H9 (cell line): Measurements from ENCODE around the gene LMTK2. TPM values are rescaled to one million over a fixed set of nuclear protein-coding genes. Genes with fewer than 3 reads are reported as not detected.

Experiments
- DNase-seq: peaks from one replicate; pipeline ENCODE4 v3.0.0-alpha.2; 2017
- H2AFZ ChIP-seq: one replicate; pipeline ENCODE4 v1.6.1; 2013; ENCODE audit warnings: mild to moderate bottlenecking, low read length, control low read depth, moderate library complexity
- H2AK5ac ChIP-seq: 2 replicates; pipeline ENCODE4 v1.6.1; 2013; ENCODE audit warnings: low read length, control low read depth, mixed read lengths; ENCODE audit not compliant: insufficient read length
- H2BK120ac ChIP-seq: one replicate; pipeline ENCODE4 v1.6.1; 2013; ENCODE audit warnings: low read depth, mild to moderate bottlenecking, low read length, control low read depth, inconsistent platforms; ENCODE audit not compliant: poor library complexity, severe bottlenecking
- H2BK12ac ChIP-seq: 2 replicates; pipeline ENCODE4 v1.6.1; 2013; ENCODE audit warnings: low read length, control low read depth, mixed read lengths, low read depth; ENCODE audit not compliant: insufficient read length
- H2BK15ac ChIP-seq: 2 replicates; pipeline ENCODE4 v1.6.1; 2013; ENCODE audit warnings: low read depth, low read length, control low read depth
- H2BK20ac ChIP-seq: one replicate; pipeline ENCODE4 v1.6.1; 2013; ENCODE audit warnings: low read depth, mild to moderate bottlenecking, low read length, control low read depth, inconsistent platforms; ENCODE audit not compliant: poor library complexity, severe bottlenecking
- H2BK5ac ChIP-seq: 2 replicates; pipeline ENCODE4 v1.6.1; 2013; ENCODE audit warnings: low read length, control low read depth, mixed read lengths; ENCODE audit not compliant: insufficient read length
- H3K14ac ChIP-seq: 2 replicates; pipeline ENCODE4 v1.6.1; 2013; ENCODE audit warnings: low read length, control low read depth; ENCODE audit not compliant: insufficient read depth
- H3K18ac ChIP-seq: 2 replicates; pipeline ENCODE4 v1.6.1; 2013; ENCODE audit warnings: low read depth, mild to moderate bottlenecking, mixed read lengths, low read length, control low read depth; ENCODE audit not compliant: insufficient read length
- H3K23ac ChIP-seq: 2 replicates; pipeline ENCODE4 v1.6.1; 2013; ENCODE audit warnings: low read length, control low read depth, mixed read lengths, low read depth; ENCODE audit not compliant: insufficient read length
- H3K23me2 ChIP-seq: 2 replicates; pipeline ENCODE4 v1.6.1; 2013; ENCODE audit warnings: low read depth, mild to moderate bottlenecking, mixed read lengths, low read length, control low read depth; ENCODE audit not compliant: insufficient read length, poor library complexity, severe bottlenecking
- H3K27ac ChIP-seq: 2 replicates; pipeline ENCODE4 v1.5.1; 2013; ENCODE audit warnings: low read length, control low read depth, mixed read lengths, low read depth; ENCODE audit not compliant: insufficient read length
- H3K27me3 ChIP-seq: 2 replicates; pipeline ENCODE4 v1.6.1; 2013; ENCODE audit warnings: low read length, control low read depth, inconsistent platforms; ENCODE audit not compliant: insufficient read depth
- H3K4ac ChIP-seq: 2 replicates; pipeline ENCODE4 v1.6.1; 2013; ENCODE audit warnings: low read depth, mild to moderate bottlenecking, control low read depth, inconsistent platforms, low read length, moderate library complexity
- H3K4me1 ChIP-seq: 2 replicates; pipeline ENCODE4 v1.6.1; 2013; ENCODE audit warnings: low read length, control low read depth, inconsistent platforms; ENCODE audit not compliant: insufficient read depth
- H3K4me2 ChIP-seq: 2 replicates; pipeline ENCODE4 v1.6.1; 2013; ENCODE audit warnings: low read length, control low read depth, mixed read lengths; ENCODE audit not compliant: insufficient read length, insufficient read depth
- H3K56ac ChIP-seq: 2 replicates; pipeline ENCODE4 v1.6.1; 2013; ENCODE audit warnings: low read depth, mild to moderate bottlenecking, mixed read lengths, low read length, control low read depth; ENCODE audit not compliant: insufficient read length
- H3K79me1 ChIP-seq: 2 replicates; pipeline ENCODE4 v1.6.1; 2013; ENCODE audit warnings: low read depth, mild to moderate bottlenecking, moderate library complexity, low read length, control low read depth, inconsistent platforms; ENCODE audit not compliant: insufficient read depth, poor library complexity, severe bottlenecking
- H3K79me2 ChIP-seq: 2 replicates; pipeline ENCODE4 v1.6.1; 2013; ENCODE audit warnings: low read length, control low read depth, inconsistent platforms; ENCODE audit not compliant: insufficient read depth
- H3K9ac ChIP-seq: 2 replicates; pipeline ENCODE4 v1.6.1; 2013; ENCODE audit warnings: low read length, control low read depth, mixed read lengths; ENCODE audit not compliant: insufficient read length; ENCODE audit errors: extremely low read depth
- H3K9me3 ChIP-seq: one replicate; pipeline ENCODE4 v1.6.1; 2013; ENCODE audit warnings: low read depth, low read length, inconsistent platforms; ENCODE audit not compliant: control insufficient read depth
- H3T11ph ChIP-seq: one replicate; pipeline ENCODE4 v1.6.1; 2013; ENCODE audit warnings: mild to moderate bottlenecking, low read length, control low read depth, inconsistent platforms
- H4K20me1 ChIP-seq: one replicate; pipeline ENCODE4 v1.6.1; 2013; ENCODE audit not compliant: control insufficient read depth, insufficient read length, insufficient read depth
- H4K5ac ChIP-seq: 2 replicates; pipeline ENCODE4 v1.6.1; 2013; ENCODE audit warnings: low read depth, mild to moderate bottlenecking, mixed read lengths, low read length, control low read depth; ENCODE audit not compliant: insufficient read length
- H4K8ac ChIP-seq: replicated peaks from 2 replicates; pipeline ENCODE4 v1.6.1; 2013; ENCODE audit warnings: low read length, control low read depth, mixed read lengths, low read depth; ENCODE audit not compliant: insufficient read length
- H4K91ac ChIP-seq: 2 replicates; pipeline ENCODE4 v1.6.1; 2013; ENCODE audit warnings: low read depth, mild to moderate bottlenecking, moderate library complexity, mixed read lengths, low read length, control low read depth; ENCODE audit not compliant: insufficient read length
- H3K27ac Mint-ChIP-seq, 3 experiments: 2 replicates in 2 of 3; 3 replicates in 1 of 3; pipeline ENCODE4 v1.8.0; 2020 to 2021; ENCODE audit warnings: mixed read lengths in 3 of 3, mild to moderate bottlenecking in 1 of 3, moderate library complexity in 1 of 3
- H3K27me3 Mint-ChIP-seq: 2 replicates; pipeline ENCODE4 v1.8.0; 2021; ENCODE audit warnings: low read depth, mild to moderate bottlenecking, moderate library complexity, mixed read lengths
- H3K36me3 Mint-ChIP-seq, 3 experiments: 2 replicates in 2 of 3; 3 replicates in 1 of 3; pipeline ENCODE4 v1.8.0; 2020 to 2021; ENCODE audit warnings: low read depth in 3 of 3, mixed read lengths in 3 of 3; ENCODE audit not compliant: insufficient read depth in 1 of 3
- H3K4me1 Mint-ChIP-seq, 2 experiments: 2 replicates each; pipeline ENCODE4 v1.8.0; 2020; ENCODE audit warnings: mixed read lengths in 2 of 2
- H3K4me3 Mint-ChIP-seq, 2 experiments: 2 replicates in 1 of 2; 3 replicates in 1 of 2; pipeline ENCODE4 v1.8.0; 2020 to 2021; ENCODE audit warnings: mild to moderate bottlenecking in 2 of 2, mixed read lengths in 2 of 2, moderate library complexity in 1 of 2
- H3K9me3 Mint-ChIP-seq, 2 experiments: 2 replicates in 1 of 2; 3 replicates in 1 of 2; pipeline ENCODE4 v1.8.0; 2020; ENCODE audit warnings: mild to moderate bottlenecking in 2 of 2, mixed read lengths in 2 of 2, moderate library complexity in 1 of 2
- CTCF ChIP-seq: fragments of 200-600 bp; sonication (generic); conservative IDR thresholded peaks from 3 replicates; pipeline ENCODE4 v1.8.0; 2021; ENCODE audit warnings: antibody characterized with exemption, mild to moderate bottlenecking
- WGBS: extraction: QIAGEN DNeasy Blood & Tissue Kit; methylation state at CpG from one replicate; pipeline ENCODE4 v1.1.7; 2013; ENCODE audit warnings: missing lambda C conversion rate, low lambda C conversion rate, mixed read lengths; ENCODE audit not compliant: insufficient read length; ENCODE audit errors: extremely low coverage; 5-methylcytosine and 5-hydroxymethylcytosine counted together
- total RNA-seq: library from RNA; stranded (reverse); gene quantifications from 2 replicates; pipeline ENCODE4 v1.2.1, GENCODE V29; 2021

LMTK2 gene
- total RNA-seq, 1 experiment from 2014 or later = 24.9 TPM

GRCh38 chr7:98221611-98222532 lies 115.2 kb downstream of the LMTK2 start:
- Histone ChIP-seq H2BK15ac (no peak overlapping the region), H3K23me2 (no peaks in the 10 kb centered on the region), H2BK20ac (no peak overlapping the region), H3K27me3 (no peaks in the 10 kb centered on the region), H3K4me1 (no peaks in the 10 kb centered on the region), H3K79me2 (no peaks in the 10 kb centered on the region), H2AK5ac (no peak overlapping the region), H2BK120ac (no peak overlapping the region), H3K79me1 (no peaks in the 10 kb centered on the region), H4K20me1 (no peaks in the 10 kb centered on the region), H3K4ac (no peak overlapping the region), H3K9ac (no peak overlapping the region), H4K8ac (no peak overlapping the region), H3K27ac (no peak overlapping the region), H3K9me3 (no peaks in the 10 kb centered on the region), H2AFZ (no peak overlapping the region), H4K5ac (no peak overlapping the region), H3T11ph (no peak overlapping the region), H3K14ac (no peak overlapping the region), H3K4me2 (no peak overlapping the region), H3K18ac (no peak overlapping the region), H3K56ac (no peak overlapping the region), H3K23ac (no peak overlapping the region), H2BK5ac (no peak overlapping the region), H2BK12ac (no peak overlapping the region), H4K91ac (no peak overlapping the region)
- H3K27me3 Mint-ChIP-seq = no peaks in the 10 kb centered on the region
- 0 out of 7 replicates have a peak, but pooled peaks cover 0 to 3% (median 0%) of the 10 kb centered on the region in 3 experiments for H3K36me3 Mint-ChIP-seq
- WGBS = no CpG with 5 or more reads among the region's 34 CpGs
- no peak for DNase-seq
- peaks cover 2 to 8% of the 10 kb centered on the region in 2 experiments; a peak in 3 of 4 replicates for H3K4me1 Mint-ChIP-seq
- no peak for TF ChIP-seq CTCF
- no peak overlapping the region for H3K4me3 Mint-ChIP-seq
- H3K9me3 Mint-ChIP-seq = no peaks in the 10 kb centered on the region
- no peak overlapping the region for H3K27ac Mint-ChIP-seq
